SU-DHL-6 (cell line): ENCODE results near the gene FAM120B.

Experiments
- H2AFZ ChIP-seq: fragments of 200-600 bp; sonication (generic); 2 replicates; pipeline ENCODE4 v1.6.1; 2014; ENCODE audit warnings: low read depth, mild to moderate bottlenecking, moderate library complexity, mixed read lengths, antibody characterized with exemption, low read length; ENCODE audit not compliant: severe bottlenecking
- H3F3A ChIP-seq: fragments of 200-600 bp; shearing (Covaris generic); 2 replicates; pipeline ENCODE4 v1.6.0; 2016; ENCODE audit warnings: antibody characterized with exemption, mild to moderate bottlenecking; ENCODE audit not compliant: insufficient read depth
- H3K27ac ChIP-seq: fragments of 200-600 bp; sonication (generic); 2 replicates; pipeline ENCODE4 v1.5.1; 2016; ENCODE audit warnings: low read depth, mild to moderate bottlenecking, low read length, moderate library complexity, mixed read lengths
- H3K27me3 ChIP-seq: fragments of 200-600 bp; sonication (generic), shearing (Covaris generic); 2 replicates; pipeline ENCODE4 v1.6.0; 2014; ENCODE audit warnings: mild to moderate bottlenecking, low read length
- H3K36me3 ChIP-seq: fragments of 200-600 bp; sonication (generic); 2 replicates; pipeline ENCODE4 v1.6.1; 2014; ENCODE audit warnings: mild to moderate bottlenecking, low read length, mixed read lengths
- H3K4me2 ChIP-seq: fragments of 300-600, 200-600 bp; shearing (Covaris generic), sonication (generic); 2 replicates; pipeline ENCODE4 v1.6.0; 2014; ENCODE audit warnings: low read length, low read depth, mild to moderate bottlenecking; ENCODE audit not compliant: poor library complexity, severe bottlenecking
- H3K4me3 ChIP-seq: fragments of 200-600 bp; sonication (generic); 2 replicates; pipeline ENCODE4 v1.5.1; 2014; ENCODE audit warnings: antibody characterized with exemption, low read length, mild to moderate bottlenecking, mixed read lengths; ENCODE audit not compliant: insufficient read depth, poor library complexity, severe bottlenecking
- H3K79me2 ChIP-seq: fragments of 200-600 bp; sonication (generic); 2 replicates; pipeline ENCODE4 v1.6.1; 2014; ENCODE audit warnings: mild to moderate bottlenecking, low read length, moderate library complexity; ENCODE audit not compliant: insufficient read depth
- H3K9ac ChIP-seq: fragments of 200-600 bp; sonication (generic); 2 replicates; pipeline ENCODE4 v1.7.0; 2014; ENCODE audit warnings: mild to moderate bottlenecking, low read length
- H3K9me2 ChIP-seq: fragments of 200-600 bp; sonication (generic); replicated peaks from 2 replicates; pipeline ENCODE4 v1.6.1; 2014; ENCODE audit warnings: low read length; ENCODE audit not compliant: insufficient read depth
- H3K9me3 ChIP-seq: fragments of 200-600 bp; sonication (generic); 2 replicates; pipeline ENCODE4 v1.6.1; 2014; ENCODE audit warnings: low read length, mixed read lengths; ENCODE audit not compliant: insufficient read depth
- H4K20me1 ChIP-seq: fragments of 200-600 bp; sonication (generic); 2 replicates; pipeline ENCODE4 v1.6.1; 2014; ENCODE audit warnings: low read depth, mild to moderate bottlenecking, antibody characterized with exemption, low read length, moderate library complexity, mixed read lengths
- EZH2phosphoT487 ChIP-seq: fragments of 200-600 bp; sonication (generic), shearing (Covaris generic); conservative IDR thresholded peaks from 2 replicates; pipeline ENCODE4 v1.6.1; 2018; ENCODE audit warnings: mild to moderate bottlenecking, antibody characterized with exemption, low read length, moderate library complexity, mixed read lengths
- TF ChIP-seq, protein P1 (sequence below): fragments of 200-600 bp; sonication (generic); IDR thresholded peaks from one replicate; pipeline ENCODE4 v1.5.1; 2017; ENCODE audit warnings: antibody characterized with exemption, mild to moderate bottlenecking, low read length, moderate library complexity; ENCODE audit not compliant: insufficient read depth, poor library complexity, severe bottlenecking

FAM120B gene

DNA sequence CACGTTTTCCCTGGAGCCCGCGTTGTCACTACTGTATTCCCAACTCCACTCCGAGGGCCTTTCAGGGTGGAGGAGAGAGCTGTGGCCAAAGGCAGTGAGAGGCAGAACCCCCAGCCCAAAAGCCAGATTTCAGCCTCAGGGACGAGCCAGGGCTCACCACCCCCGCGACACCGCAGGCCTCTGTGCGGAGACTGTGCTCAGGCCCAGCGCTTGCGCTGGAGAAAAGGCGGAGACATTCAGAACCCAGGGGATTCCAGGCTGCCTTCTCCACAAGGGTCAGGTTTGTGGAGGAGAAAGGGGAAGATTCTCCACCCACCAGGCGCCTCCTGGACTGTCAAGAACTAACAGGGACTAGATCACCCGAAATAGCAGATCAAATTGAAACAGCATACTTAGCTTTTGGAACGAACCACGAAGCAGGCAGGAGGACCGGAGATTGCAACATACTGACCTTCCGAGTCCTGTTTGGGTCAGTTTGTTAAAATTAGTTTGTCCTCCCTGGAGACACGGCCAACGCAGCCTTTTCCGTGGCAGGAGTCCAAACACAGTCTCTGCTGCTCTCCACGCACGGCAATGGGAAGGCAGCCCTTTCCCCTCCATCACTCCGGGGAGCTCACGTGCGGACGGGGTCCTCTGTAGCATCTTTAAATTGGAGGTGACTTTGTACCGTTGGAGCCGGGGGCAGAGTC lies 30.0 kb upstream of the FAM120B start:
- no peaks in the 10 kb centered on the region for H3K36me3 ChIP-seq
- H4K20me1 ChIP-seq = no peaks in the 10 kb centered on the region
- H3F3A ChIP-seq = no peaks in the 10 kb centered on the region; the same call in 1 of the 2 replicates
- no peaks in the 10 kb centered on the region for H3K9me2 ChIP-seq
- no peaks in the 10 kb centered on the region for H3K27me3 ChIP-seq
- no peaks in the 10 kb centered on the region for H3K79me2 ChIP-seq
- H3K9me3 ChIP-seq = no peaks in the 10 kb centered on the region
- no peak overlapping the region for H3K4me2 ChIP-seq
- TF ChIP-seq, protein P1, sequence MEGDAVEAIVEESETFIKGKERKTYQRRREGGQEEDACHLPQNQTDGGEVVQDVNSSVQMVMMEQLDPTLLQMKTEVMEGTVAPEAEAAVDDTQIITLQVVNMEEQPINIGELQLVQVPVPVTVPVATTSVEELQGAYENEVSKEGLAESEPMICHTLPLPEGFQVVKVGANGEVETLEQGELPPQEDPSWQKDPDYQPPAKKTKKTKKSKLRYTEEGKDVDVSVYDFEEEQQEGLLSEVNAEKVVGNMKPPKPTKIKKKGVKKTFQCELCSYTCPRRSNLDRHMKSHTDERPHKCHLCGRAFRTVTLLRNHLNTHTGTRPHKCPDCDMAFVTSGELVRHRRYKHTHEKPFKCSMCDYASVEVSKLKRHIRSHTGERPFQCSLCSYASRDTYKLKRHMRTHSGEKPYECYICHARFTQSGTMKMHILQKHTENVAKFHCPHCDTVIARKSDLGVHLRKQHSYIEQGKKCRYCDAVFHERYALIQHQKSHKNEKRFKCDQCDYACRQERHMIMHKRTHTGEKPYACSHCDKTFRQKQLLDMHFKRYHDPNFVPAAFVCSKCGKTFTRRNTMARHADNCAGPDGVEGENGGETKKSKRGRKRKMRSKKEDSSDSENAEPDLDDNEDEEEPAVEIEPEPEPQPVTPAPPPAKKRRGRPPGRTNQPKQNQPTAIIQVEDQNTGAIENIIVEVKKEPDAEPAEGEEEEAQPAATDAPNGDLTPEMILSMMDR = no peak
- H3K4me3 ChIP-seq = no peak overlapping the region
- no peak overlapping the region for H3K27ac ChIP-seq
- H2AFZ ChIP-seq = no peak overlapping the region
- H3K9ac ChIP-seq = no peak overlapping the region

DNA sequence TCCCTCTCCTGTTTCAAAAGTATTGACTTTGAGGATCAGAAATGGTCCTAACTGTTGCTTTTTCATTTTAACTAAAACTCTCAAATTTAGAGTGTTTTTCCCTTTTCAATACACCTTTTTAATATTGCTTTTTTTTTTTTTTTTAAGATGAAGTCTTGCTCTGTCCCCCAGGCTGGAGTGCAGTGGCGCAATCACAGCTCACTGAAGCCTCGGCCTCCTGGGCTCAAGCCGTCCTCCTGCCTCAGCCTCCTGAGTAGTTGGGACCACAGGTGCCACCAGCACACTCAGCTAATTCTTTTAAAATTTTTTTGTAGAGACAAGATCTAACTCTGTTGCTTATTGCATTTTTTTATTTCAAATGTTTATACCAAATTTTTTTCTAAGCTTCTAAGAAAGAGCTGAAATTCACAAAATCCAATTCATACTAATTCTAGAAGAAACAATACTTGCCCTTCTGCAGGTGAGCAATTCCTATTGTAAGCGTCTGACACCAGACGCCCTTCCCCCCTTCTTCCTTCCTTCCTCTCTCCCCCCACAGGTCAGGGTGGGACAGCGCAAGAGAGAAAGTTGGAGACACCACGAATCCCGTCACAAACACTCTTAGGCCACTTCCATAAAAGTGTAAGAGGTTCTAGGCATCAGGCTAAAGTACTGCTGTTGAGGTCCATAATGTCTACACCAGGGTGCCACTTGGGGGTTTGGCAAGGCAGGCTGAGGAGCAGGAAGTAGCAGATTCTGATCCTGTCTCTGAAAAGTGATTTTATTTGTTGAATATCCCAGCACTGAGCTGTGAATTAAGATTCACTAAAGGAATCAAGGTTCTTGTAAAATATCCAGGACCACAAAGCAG lies 28.4 kb upstream of the FAM120B start:
- H3K36me3 ChIP-seq = no peaks in the 10 kb centered on the region
- no peaks in the 10 kb centered on the region for H4K20me1 ChIP-seq
- H2AFZ ChIP-seq = no peak overlapping the region
- no peak overlapping the region for H3K4me2 ChIP-seq
- TF ChIP-seq EZH2phosphoT487 = no peak
- TF ChIP-seq, protein P1 = no peak
- H3K4me3 ChIP-seq = no peak overlapping the region
- H3K79me2 ChIP-seq = no peaks in the 10 kb centered on the region
- H3F3A ChIP-seq = no peaks in the 10 kb centered on the region; the same call in 1 of the 2 replicates
- H3K9me2 ChIP-seq = no peaks in the 10 kb centered on the region
- no peak overlapping the region for H3K27ac ChIP-seq
- no peaks in the 10 kb centered on the region for H3K9me3 ChIP-seq
- no peaks in the 10 kb centered on the region for H3K27me3 ChIP-seq
- no peak overlapping the region for H3K9ac ChIP-seq

DNA sequence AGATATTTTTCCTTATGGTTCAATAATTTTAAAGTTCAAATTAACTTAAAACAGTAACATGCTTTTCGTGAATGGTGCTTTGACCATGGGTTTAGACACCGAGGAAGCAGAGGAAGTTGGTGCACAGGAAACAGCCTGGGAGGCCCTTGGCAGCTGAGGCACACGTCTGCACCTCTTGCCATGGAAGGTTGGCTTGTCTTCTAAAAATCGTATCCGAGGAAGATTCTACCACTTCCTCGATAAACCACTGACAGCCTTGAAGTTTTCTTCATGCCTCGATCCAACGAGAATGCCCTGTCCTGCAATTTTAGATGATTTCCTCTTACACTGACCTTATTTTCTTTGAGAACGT lies 27.8 kb upstream of the FAM120B start:
- Histone ChIP-seq H3K9me3 (no peaks in the 10 kb centered on the region), H3K9me2 (no peaks in the 10 kb centered on the region), H3F3A (no peaks in the 10 kb centered on the region; the same call in 1 of the 2 replicates), H3K27me3 (no peaks in the 10 kb centered on the region), H3K9ac (no peak overlapping the region), H3K79me2 (no peaks in the 10 kb centered on the region), H4K20me1 (no peaks in the 10 kb centered on the region), H3K4me2 (no peak overlapping the region), H2AFZ (no peak overlapping the region), H3K27ac (no peak overlapping the region), H3K36me3 (no peaks in the 10 kb centered on the region), H3K4me3 (no peak overlapping the region)
- TF ChIP-seq EZH2phosphoT487 = no peak
- TF ChIP-seq, protein P1 = no peak
